Cardiac muscle cell (in vitro differentiated cells and primary cell): ENCODE measurements around the gene POLL. TPM values are rescaled to one million over a fixed set of nuclear protein-coding genes. Genes with fewer than 3 reads are reported as not detected.

Experiments
- DNase-seq, 2 donors: peaks; one replicate each; pipeline versions ENCODE4 v3.0.0 to v3.0.0-alpha.2; 2010 to 2017; ENCODE audit warnings: low read depth in 1 of 2, low spot score in 1 of 2
- H3K27ac ChIP-seq: fragments of 200-600 bp; sonication (generic); 2 replicates; pipeline ENCODE4 v1.5.1; 2016
- H3K27me3 ChIP-seq: fragments of 200-600 bp; sonication (generic); 2 replicates; pipeline ENCODE4 v1.6.0; 2016; ENCODE audit warnings: control low read depth
- H3K36me3 ChIP-seq: fragments of 200-600 bp; sonication (generic); 2 replicates; pipeline ENCODE4 v1.5.1; 2016; ENCODE audit warnings: control low read depth
- H3K4me1 ChIP-seq: fragments of 200-600 bp; sonication (generic); 2 replicates; pipeline ENCODE4 v1.8.1; 2017; ENCODE audit warnings: low read depth, mild to moderate bottlenecking, mixed run types
- H3K4me3 ChIP-seq: fragments of 200-600 bp; sonication (generic); 2 replicates; pipeline ENCODE4 v1.5.1; 2016; ENCODE audit warnings: mild to moderate bottlenecking
- H3K9me3 ChIP-seq: fragments of 200-600 bp; sonication (generic); 2 replicates; pipeline ENCODE4 v1.5.1; 2017; ENCODE audit warnings: low read depth, mild to moderate bottlenecking, control low read depth
- polyA plus RNA-seq: library from polyadenylated mRNA; unstranded; fragments of >200 nt; fragmentation: Nextera tagmentation; extraction: Ambion mirVana; gene quantifications from 2 replicates; pipeline ENCODE4 v1.2.1, GENCODE V29; 2016
- total RNA-seq: library from RNA; depleted of rRNA; stranded (reverse); fragments of >200 nt; gene quantifications from 2 replicates; pipeline ENCODE4 v1.2.3, GENCODE V29; 2016
- TF ChIP-seq, protein P1 (sequence below): IDR thresholded peaks from 2 replicates; pipeline ENCODE4 v1.5.1; 2012; ENCODE audit warnings: low read depth, mild to moderate bottlenecking, low read length

Gene POLL
- total and polyA plus RNA-seq, 2 experiments from 2014 or later, result 27.6 to 41.7 TPM

- TF ChIP-seq, protein P1, sequence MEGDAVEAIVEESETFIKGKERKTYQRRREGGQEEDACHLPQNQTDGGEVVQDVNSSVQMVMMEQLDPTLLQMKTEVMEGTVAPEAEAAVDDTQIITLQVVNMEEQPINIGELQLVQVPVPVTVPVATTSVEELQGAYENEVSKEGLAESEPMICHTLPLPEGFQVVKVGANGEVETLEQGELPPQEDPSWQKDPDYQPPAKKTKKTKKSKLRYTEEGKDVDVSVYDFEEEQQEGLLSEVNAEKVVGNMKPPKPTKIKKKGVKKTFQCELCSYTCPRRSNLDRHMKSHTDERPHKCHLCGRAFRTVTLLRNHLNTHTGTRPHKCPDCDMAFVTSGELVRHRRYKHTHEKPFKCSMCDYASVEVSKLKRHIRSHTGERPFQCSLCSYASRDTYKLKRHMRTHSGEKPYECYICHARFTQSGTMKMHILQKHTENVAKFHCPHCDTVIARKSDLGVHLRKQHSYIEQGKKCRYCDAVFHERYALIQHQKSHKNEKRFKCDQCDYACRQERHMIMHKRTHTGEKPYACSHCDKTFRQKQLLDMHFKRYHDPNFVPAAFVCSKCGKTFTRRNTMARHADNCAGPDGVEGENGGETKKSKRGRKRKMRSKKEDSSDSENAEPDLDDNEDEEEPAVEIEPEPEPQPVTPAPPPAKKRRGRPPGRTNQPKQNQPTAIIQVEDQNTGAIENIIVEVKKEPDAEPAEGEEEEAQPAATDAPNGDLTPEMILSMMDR, result no peak
- Histone ChIP-seq H3K27me3 (no peaks in the 10 kb centered on the region), H3K9me3 (no peaks in the 10 kb centered on the region), H3K27ac (no peak overlapping the region), H3K4me1 (no peaks in the 10 kb centered on the region), H3K36me3 (no peaks in the 10 kb centered on the region), H3K4me3 (no peak overlapping the region)
- no peak for DNase-seq
Measured at GRCh38 chr10:101575580-101576210, 12.4 kb downstream of the POLL start.

- H3K27ac ChIP-seq, result no peak overlapping the region
- no peaks in the 10 kb centered on the region for H3K27me3 ChIP-seq
- no peaks in the 10 kb centered on the region for H3K9me3 ChIP-seq
- TF ChIP-seq, protein P1, result no peak
- no peaks in the 10 kb centered on the region for H3K4me1 ChIP-seq
- no peaks in the 10 kb centered on the region for H3K36me3 ChIP-seq
- DNase-seq, result no peak
- H3K4me3 ChIP-seq, result no peak overlapping the region
Measured at GRCh38 chr10:101575091-101575490, 13.0 kb downstream of the POLL start.

DNA sequence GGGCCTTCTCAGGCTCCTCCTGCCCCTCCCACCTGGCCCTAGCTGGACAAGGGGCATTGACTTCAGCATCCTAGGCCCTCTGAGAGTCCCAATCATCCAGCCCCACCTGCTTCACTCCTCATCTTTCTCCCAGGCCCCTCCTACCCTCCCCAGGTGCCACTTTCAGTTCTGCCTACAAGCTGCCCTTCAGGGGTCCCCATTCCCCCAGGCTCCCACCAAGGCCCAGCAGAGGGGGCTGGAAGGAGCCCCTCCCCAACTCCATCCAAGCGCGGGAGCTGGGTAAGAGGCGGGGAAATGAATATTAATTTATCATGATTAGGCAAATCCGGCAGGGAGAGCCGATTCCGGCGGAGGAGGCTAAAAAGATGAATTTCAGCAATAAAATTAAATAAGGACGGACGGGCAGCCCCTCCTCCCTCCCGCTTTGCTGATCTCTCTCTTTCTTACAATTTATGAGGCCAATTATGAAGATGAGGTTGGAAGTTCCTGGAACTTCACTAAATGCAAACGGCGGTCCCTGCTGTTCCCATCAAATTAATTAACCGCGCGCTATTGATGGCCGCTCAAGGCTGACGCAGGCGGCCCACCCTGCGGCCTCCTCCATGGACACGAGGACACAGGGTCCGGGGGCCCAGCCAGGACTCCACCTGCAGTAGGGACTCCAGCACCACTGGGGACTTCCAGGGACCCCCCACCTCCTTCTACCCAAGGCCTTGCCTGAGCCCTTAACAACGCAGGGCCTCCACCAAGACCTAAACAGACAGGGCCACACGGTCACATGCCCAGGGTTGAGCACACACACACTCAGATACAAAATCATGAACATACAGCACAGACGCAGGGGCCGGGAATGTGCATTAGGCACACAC is 13.9 kb downstream of the POLL start:
- Histone ChIP-seq H3K27me3 (no peaks in the 10 kb centered on the region), H3K4me3 (no peak overlapping the region), H3K9me3 (no peaks in the 10 kb centered on the region), H3K27ac (no peak overlapping the region), H3K4me1 (no peaks in the 10 kb centered on the region), H3K36me3 (no peaks in the 10 kb centered on the region)
- TF ChIP-seq, protein P1, result no peak
- DNase-seq, result no peak

DNA sequence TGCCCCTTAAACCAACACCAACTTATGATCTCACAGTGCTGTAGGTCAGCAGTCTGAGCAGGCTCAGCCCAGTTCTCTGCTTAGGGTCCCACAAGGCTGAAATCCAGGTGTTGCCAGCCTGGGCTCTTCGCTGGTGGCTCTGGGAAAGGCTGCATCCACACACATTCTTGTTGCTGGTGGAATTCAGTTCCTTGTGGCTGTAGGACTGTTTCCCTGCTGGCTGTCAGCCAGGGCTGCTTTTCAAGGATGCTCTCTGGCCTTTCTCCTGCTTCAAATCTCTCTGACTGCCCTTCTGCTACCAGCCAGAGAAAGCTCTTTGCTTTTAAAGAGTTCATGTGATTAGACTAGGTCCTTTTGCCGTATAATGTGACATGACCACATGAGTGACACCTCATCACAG is 15.3 kb downstream of the POLL start:
- no peak overlapping the region for H3K4me3 ChIP-seq
- no peak for DNase-seq
- peaks cover 3% of the 10 kb centered on the region for H3K27me3 ChIP-seq
- TF ChIP-seq, protein P1, result no peak
- no peaks in the 10 kb centered on the region for H3K36me3 ChIP-seq
- no peak overlapping the region for H3K27ac ChIP-seq
- no peaks in the 10 kb centered on the region for H3K9me3 ChIP-seq
- no peaks in the 10 kb centered on the region for H3K4me1 ChIP-seq

- no peaks in the 10 kb centered on the region for H3K4me1 ChIP-seq
- H3K27me3 ChIP-seq, result peaks cover 3% of the 10 kb centered on the region
- TF ChIP-seq, protein P1, result no peak
- no peak for DNase-seq
- no peaks in the 10 kb centered on the region for H3K36me3 ChIP-seq
- H3K4me3 ChIP-seq, result no peak overlapping the region
- no peak overlapping the region for H3K27ac ChIP-seq
- no peaks in the 10 kb centered on the region for H3K9me3 ChIP-seq
Measured at GRCh38 chr10:101572126-101572525, 15.9 kb downstream of the POLL start.
